ENCODE data around the gene SPOCK3.
A peak's percentile ranks its signal among the peaks of the same experiment; 100 is the strongest.
"Not testable (repeated sequence)": the region's sequence is repeated elsewhere in the genome, so short reads cannot be mapped to it uniquely, and the experiment has no call there.

SPOCK3 gene

GRCh38 chr4:167234316-167234881 lies at the start of gene SPOCK3:
TSS of gene SPOCK3 (minus strand) at chr4:167234494.
- H2AFZ ChIP-seq (ENCODE audit: low read length, unreplicated experiment) = peak within 1 kb of the TSS; percentile 91
- no peak within 1 kb of the TSS for H3K27ac ChIP-seq (ENCODE audit: low read depth, low read length)

GRCh38 chr4:167282171-167282864 lies 48.0 kb upstream of the SPOCK3 start:
- H3K4me3 ChIP-seq (ENCODE audit: low read depth, low read length) = peak overlapping the region; percentile 27
- peaks cover 2% of the 10 kb centered on the region for H3K4me1 ChIP-seq (ENCODE audit: control insufficient read depth, insufficient read depth, low read length, unreplicated experiment)
- no peaks in the 10 kb centered on the region for H3K36me3 ChIP-seq (ENCODE audit: insufficient read depth, low read length)
- no peaks in the 10 kb centered on the region for H3K79me2 ChIP-seq (ENCODE audit: control insufficient read depth, insufficient read depth, low read length, unreplicated experiment)
- H2AFZ ChIP-seq (ENCODE audit: low read length, unreplicated experiment) = peak overlapping the region; percentile 10
- no peaks in the 10 kb centered on the region for H3K27me3 ChIP-seq (ENCODE audit: insufficient read depth, low read length)
- H3K27ac ChIP-seq (ENCODE audit: low read depth, low read length) = peak overlapping the region; percentile 75

More at GRCh38 chr4:167234316-167234881, at the start of gene SPOCK3:
- Histone ChIP-seq H3K4me1 (ENCODE audit: control insufficient read depth, insufficient read depth, low read length, unreplicated experiment) (no peaks in the 10 kb centered on the region), H3K4me3 (ENCODE audit: low read depth, low read length) (peak within 1 kb of the TSS; percentile 75), H3K79me2 (ENCODE audit: control insufficient read depth, insufficient read depth, low read length, unreplicated experiment) (no peaks in the 10 kb centered on the region), H3K27me3 (ENCODE audit: insufficient read depth, low read length) (peaks cover 79% of the 10 kb centered on the region), H3K36me3 (ENCODE audit: insufficient read depth, low read length) (no peaks in the 10 kb centered on the region)

- H3K79me2 ChIP-seq (ENCODE audit: control insufficient read depth, insufficient read depth, low read length, unreplicated experiment); H3K27me3 ChIP-seq (ENCODE audit: insufficient read depth, low read length); H3K36me3 ChIP-seq (ENCODE audit: insufficient read depth, low read length); H3K4me3 ChIP-seq (ENCODE audit: low read depth, low read length); H3K4me1 ChIP-seq (ENCODE audit: control insufficient read depth, insufficient read depth, low read length, unreplicated experiment); H2AFZ ChIP-seq (ENCODE audit: low read length, unreplicated experiment); H3K27ac ChIP-seq (ENCODE audit: low read depth, low read length): not testable (repeated sequence)
These were observed 47.3 kb upstream of the SPOCK3 start for GRCh38 chr4:167281545-167281944.

- Histone ChIP-seq H3K4me3 (ENCODE audit: low read depth, low read length) (no peak overlapping the region), H3K36me3 (ENCODE audit: insufficient read depth, low read length) (no peaks in the 10 kb centered on the region), H2AFZ (ENCODE audit: low read length, unreplicated experiment) (peak overlapping the region; percentile 30), H3K4me1 (ENCODE audit: control insufficient read depth, insufficient read depth, low read length, unreplicated experiment) (peaks cover 11% of the 10 kb centered on the region), H3K79me2 (ENCODE audit: control insufficient read depth, insufficient read depth, low read length, unreplicated experiment) (no peaks in the 10 kb centered on the region), H3K27me3 (ENCODE audit: insufficient read depth, low read length) (no peaks in the 10 kb centered on the region), H3K27ac (ENCODE audit: low read depth, low read length) (no peak overlapping the region)
These were observed 40.1 kb upstream of the SPOCK3 start for GRCh38 chr4:167274351-167274750.

- Histone ChIP-seq H3K4me3 (ENCODE audit: low read depth, low read length) (no peak overlapping the region), H3K4me1 (ENCODE audit: control insufficient read depth, insufficient read depth, low read length, unreplicated experiment) (no peaks in the 10 kb centered on the region), H3K36me3 (ENCODE audit: insufficient read depth, low read length) (no peaks in the 10 kb centered on the region), H3K27ac (ENCODE audit: low read depth, low read length) (no peak overlapping the region), H3K27me3 (ENCODE audit: insufficient read depth, low read length) (peaks cover 17% of the 10 kb centered on the region; the same call in 1 of the 2 replicates), H2AFZ (ENCODE audit: low read length, unreplicated experiment) (no peak overlapping the region), H3K79me2 (ENCODE audit: control insufficient read depth, insufficient read depth, low read length, unreplicated experiment) (no peaks in the 10 kb centered on the region)
These were observed 30.9 kb upstream of the SPOCK3 start for GRCh38 chr4:167265231-167265630.

- no peaks in the 10 kb centered on the region for H3K4me1 ChIP-seq (ENCODE audit: control insufficient read depth, insufficient read depth, low read length, unreplicated experiment)
- H3K36me3 ChIP-seq (ENCODE audit: insufficient read depth, low read length) = no peaks in the 10 kb centered on the region
- peaks cover 49% of the 10 kb centered on the region for H3K27me3 ChIP-seq (ENCODE audit: insufficient read depth, low read length)
- no peak overlapping the region for H3K27ac ChIP-seq (ENCODE audit: low read depth, low read length)
- H3K4me3 ChIP-seq (ENCODE audit: low read depth, low read length) = no peak overlapping the region
- H2AFZ ChIP-seq (ENCODE audit: low read length, unreplicated experiment) = no peak overlapping the region
- no peaks in the 10 kb centered on the region for H3K79me2 ChIP-seq (ENCODE audit: control insufficient read depth, insufficient read depth, low read length, unreplicated experiment)
These were observed 14.0 kb upstream of the SPOCK3 start for GRCh38 chr4:167248271-167248670.

GRCh38 chr4:167239627-167240026 lies 5.3 kb upstream of the SPOCK3 start:
- Histone ChIP-seq H3K27me3 (ENCODE audit: insufficient read depth, low read length) (peaks cover 68% of the 10 kb centered on the region), H2AFZ (ENCODE audit: low read length, unreplicated experiment) (no peak overlapping the region), H3K4me3 (ENCODE audit: low read depth, low read length) (no peak overlapping the region), H3K27ac (ENCODE audit: low read depth, low read length) (no peak overlapping the region), H3K36me3 (ENCODE audit: insufficient read depth, low read length) (no peaks in the 10 kb centered on the region), H3K4me1 (ENCODE audit: control insufficient read depth, insufficient read depth, low read length, unreplicated experiment) (no peaks in the 10 kb centered on the region), H3K79me2 (ENCODE audit: control insufficient read depth, insufficient read depth, low read length, unreplicated experiment) (no peaks in the 10 kb centered on the region)

GRCh38 chr4:167238226-167238625 lies 3.9 kb upstream of the SPOCK3 start:
- no peak overlapping the region for H2AFZ ChIP-seq (ENCODE audit: low read length, unreplicated experiment)
- no peak overlapping the region for H3K27ac ChIP-seq (ENCODE audit: low read depth, low read length)
- no peaks in the 10 kb centered on the region for H3K36me3 ChIP-seq (ENCODE audit: insufficient read depth, low read length)
- no peak overlapping the region for H3K4me3 ChIP-seq (ENCODE audit: low read depth, low read length)
- no peaks in the 10 kb centered on the region for H3K4me1 ChIP-seq (ENCODE audit: control insufficient read depth, insufficient read depth, low read length, unreplicated experiment)
- H3K27me3 ChIP-seq (ENCODE audit: insufficient read depth, low read length) = peaks cover 80% of the 10 kb centered on the region
- no peaks in the 10 kb centered on the region for H3K79me2 ChIP-seq (ENCODE audit: control insufficient read depth, insufficient read depth, low read length, unreplicated experiment)

- peak overlapping the region; percentile 75 for H3K4me3 ChIP-seq (ENCODE audit: low read depth, low read length)
- peak overlapping the region; percentile 91 for H2AFZ ChIP-seq (ENCODE audit: low read length, unreplicated experiment)
- peaks cover 75% of the 10 kb centered on the region for H3K27me3 ChIP-seq (ENCODE audit: insufficient read depth, low read length)
- no peaks in the 10 kb centered on the region for H3K79me2 ChIP-seq (ENCODE audit: control insufficient read depth, insufficient read depth, low read length, unreplicated experiment)
- no peaks in the 10 kb centered on the region for H3K4me1 ChIP-seq (ENCODE audit: control insufficient read depth, insufficient read depth, low read length, unreplicated experiment)
- no peak overlapping the region for H3K27ac ChIP-seq (ENCODE audit: low read depth, low read length)
- H3K36me3 ChIP-seq (ENCODE audit: insufficient read depth, low read length) = no peaks in the 10 kb centered on the region
These were observed 494 bp downstream of the SPOCK3 start for GRCh38 chr4:167233685-167234315.

GRCh38 chr4:167232805-167233684 lies 1.2 kb downstream of the SPOCK3 start:
- H3K4me1 ChIP-seq (ENCODE audit: control insufficient read depth, insufficient read depth, low read length, unreplicated experiment) = no peaks in the 10 kb centered on the region
- no peak overlapping the region for H3K27ac ChIP-seq (ENCODE audit: low read depth, low read length)
- no peak overlapping the region for H2AFZ ChIP-seq (ENCODE audit: low read length, unreplicated experiment)
- H3K36me3 ChIP-seq (ENCODE audit: insufficient read depth, low read length) = no peaks in the 10 kb centered on the region
- H3K79me2 ChIP-seq (ENCODE audit: control insufficient read depth, insufficient read depth, low read length, unreplicated experiment) = no peaks in the 10 kb centered on the region
- peak overlapping the region; percentile 75 for H3K4me3 ChIP-seq (ENCODE audit: low read depth, low read length)
- H3K27me3 ChIP-seq (ENCODE audit: insufficient read depth, low read length) = peaks cover 68% of the 10 kb centered on the region

Data from ACC112 (cell line).